Fibroblast of skin of right quadriceps (primary cell): ENCODE results near the gene HHIPL1.
A peak's percentile ranks its signal among the peaks of the same experiment; 100 is the strongest.

Experiments used
- DNase-seq: peaks from one replicate; pipeline ENCODE4 v3.0.0-alpha.2; 2013

The HHIPL1 gene

DNA sequence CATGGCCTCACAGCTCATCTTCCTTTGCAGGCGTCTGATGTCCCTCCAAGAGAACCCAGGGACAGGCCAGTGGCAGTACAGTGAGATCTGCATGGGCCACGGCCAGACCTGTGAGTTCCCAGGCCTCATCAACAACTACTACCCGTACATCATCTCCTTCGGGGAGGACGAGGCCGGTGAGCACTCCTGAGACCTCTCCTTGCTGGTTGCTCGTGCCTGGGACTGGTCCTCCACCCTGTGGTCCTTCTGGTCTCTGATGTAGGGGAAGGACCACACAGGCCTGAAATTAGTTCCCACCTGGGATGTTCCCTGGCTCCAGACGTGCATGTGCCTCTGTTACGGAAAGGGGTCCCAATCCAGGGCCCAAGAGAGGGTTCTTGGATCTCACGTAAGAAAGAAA, 17.9 kb downstream of the HHIPL1 start:
- no peak for DNase-seq

GRCh38 chr14:99663386-99664057, 18.6 kb downstream of the HHIPL1 start:
- no peak for DNase-seq

GRCh38 chr14:99664058-99664936, 19.4 kb downstream of the HHIPL1 start:
- DNase-seq, result no peak

GRCh38 chr14:99664937-99665273, 20.0 kb downstream of the HHIPL1 start:
- DNase-seq, result no peak

GRCh38 chr14:99666533-99666932, 21.6 kb downstream of the HHIPL1 start:
- DNase-seq, result no peak

GRCh38 chr14:99667045-99667444, 22.1 kb downstream of the HHIPL1 start:
- no peak for DNase-seq

GRCh38 chr14:99667821-99668220, 22.9 kb downstream of the HHIPL1 start:
- no peak for DNase-seq

GRCh38 chr14:99668307-99669295, 23.7 kb downstream of the HHIPL1 start:
- DNase-seq, result no peak

DNA sequence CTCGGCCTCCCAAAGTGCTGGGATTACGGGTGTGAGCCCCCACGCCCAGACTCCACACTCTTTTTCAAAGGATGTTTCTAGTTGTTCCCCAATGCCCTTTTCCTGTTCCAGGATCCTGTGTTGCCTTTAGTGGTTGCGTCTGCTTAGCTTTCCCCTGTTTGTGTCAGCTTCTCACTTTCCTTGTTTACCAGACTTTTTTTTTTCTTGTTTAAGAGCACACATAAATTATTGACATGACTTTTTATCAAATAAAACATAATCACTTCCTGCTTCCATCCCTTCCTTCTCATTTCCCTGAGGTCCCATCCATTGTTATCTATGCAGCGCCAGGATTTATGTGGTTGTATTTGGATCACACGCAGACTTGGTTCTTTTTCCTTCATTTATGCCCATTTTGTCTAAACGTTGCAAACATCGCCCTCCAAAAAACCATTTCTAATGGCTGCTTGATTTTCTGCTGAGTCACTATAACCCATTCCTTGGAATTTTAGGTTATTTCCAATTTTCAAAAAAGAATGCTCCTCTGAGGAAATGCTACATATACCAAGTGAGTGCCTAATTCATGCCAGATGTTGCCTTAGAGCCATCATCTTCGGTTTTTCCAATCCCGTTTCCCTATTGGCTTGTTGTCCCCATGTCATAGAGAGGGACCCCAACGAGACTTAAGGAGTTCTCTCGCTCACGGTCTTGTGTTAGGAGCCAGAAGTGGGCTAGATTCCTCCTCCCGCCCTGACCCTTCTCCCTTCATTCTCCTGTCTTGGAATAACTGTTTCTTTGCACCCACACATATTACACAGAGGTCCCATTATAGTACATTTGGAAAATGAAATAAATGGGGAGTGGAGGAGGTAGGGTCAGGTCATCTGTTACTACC, 25.7 kb downstream of the HHIPL1 start:
- peak; percentile 59 for DNase-seq

- no peak for DNase-seq
Observed at GRCh38 chr14:99671235-99672224, 26.6 kb downstream of the HHIPL1 start.

- DNase-seq, result no peak
Observed at GRCh38 chr14:99672506-99673304, 27.8 kb downstream of the HHIPL1 start.

DNA sequence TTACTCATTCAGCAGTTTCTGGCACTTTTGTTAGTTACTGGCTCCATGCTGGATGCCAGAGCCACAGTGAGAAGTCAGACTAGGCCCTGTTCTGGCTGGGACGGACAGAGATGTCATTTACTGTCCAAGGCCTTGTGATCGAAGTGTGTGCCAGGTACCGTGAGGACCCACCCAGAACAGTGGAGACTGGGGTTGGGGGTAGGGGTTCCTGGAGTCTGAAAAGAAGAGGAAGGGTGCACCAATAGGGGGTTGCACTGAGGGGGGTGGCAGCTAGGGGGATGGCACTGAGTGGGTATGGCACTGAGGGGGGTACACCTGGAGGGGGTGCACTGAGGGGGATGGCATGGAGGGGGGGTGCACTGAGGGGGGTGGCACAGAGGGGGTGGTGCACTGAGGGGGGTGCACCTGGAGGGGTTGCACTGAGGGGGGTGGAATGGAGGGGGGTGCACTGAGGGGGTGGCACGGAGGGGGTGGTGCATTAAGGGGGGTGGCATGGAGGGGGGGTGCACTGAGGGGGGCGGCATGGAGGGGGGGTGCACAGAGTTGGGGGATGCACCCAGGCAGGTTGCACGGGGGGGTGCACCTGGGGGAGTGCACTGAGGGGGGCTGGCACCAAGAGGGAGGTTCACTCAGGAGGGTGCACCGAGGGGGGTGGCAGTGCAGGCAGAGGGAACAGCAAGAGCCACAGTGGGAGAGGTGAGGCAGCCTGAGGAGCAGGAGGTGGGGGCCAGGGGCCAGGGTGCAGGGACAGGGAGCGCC, 28.6 kb downstream of the HHIPL1 start:
- no peak for DNase-seq

DNA sequence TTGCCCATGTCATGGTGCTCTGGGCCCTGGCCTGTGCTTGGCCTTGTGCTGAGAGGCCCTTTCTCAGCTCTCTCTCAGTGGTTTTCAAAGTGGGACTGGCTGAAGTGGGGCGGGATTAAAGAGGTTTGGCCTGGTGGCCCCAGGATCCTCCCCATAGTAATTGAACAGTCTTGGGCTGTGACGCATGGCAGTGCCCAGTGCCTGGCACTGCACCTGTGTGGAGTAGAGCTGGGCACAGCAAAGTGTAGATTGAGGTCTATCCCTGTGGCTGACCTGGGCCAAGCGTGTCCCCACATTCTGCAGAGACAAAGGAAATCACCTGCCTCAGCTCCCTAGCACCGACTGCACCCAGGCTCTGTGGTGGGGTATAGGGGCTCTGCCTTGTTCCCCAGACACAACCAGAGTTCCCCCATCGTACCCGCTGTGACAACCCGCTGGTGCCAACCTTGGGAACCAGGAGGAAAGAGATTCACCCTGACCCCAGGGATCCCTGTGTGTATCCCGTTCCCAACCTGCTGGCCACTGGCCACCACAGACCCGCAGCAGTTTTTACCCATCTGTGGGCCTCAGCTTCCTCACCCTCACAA, 29.2 kb downstream of the HHIPL1 start:
- DNase-seq, result no peak

DNA sequence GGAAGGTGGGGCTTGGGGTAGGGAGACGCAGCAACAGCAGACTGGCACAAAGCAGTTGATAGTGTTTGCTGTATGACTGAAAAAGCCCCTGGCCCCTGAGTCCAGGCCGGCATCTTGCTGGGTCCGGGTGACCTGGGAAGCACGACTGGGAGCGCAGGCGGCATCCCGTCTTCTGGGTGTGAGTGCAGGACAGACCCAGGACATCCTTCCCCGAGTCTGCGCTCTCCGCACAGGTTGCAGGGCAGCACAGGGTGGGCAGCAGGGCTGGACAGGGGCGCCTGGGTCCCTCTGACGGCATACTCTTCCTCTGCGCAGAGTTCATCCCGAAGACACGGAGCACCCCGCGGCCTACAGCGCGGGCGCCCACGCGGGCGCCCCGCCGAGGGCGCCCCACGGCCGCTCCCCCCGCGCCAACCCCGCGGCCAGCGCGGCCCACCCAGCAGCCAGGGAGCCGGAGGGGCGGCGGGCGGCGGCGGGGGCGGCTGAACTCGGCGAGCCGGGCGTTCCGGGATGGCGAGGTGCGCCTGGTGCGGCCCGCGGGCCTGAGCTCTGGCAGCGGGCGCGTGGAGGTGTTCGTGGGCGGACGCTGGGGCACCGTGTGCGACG, 29.9 kb downstream of the HHIPL1 start:
- no peak for DNase-seq

- no peak for DNase-seq
Observed at GRCh38 chr14:99675382-99675835, 30.5 kb downstream of the HHIPL1 start.

- DNase-seq, result no peak
Observed at GRCh38 chr14:99675951-99676350, 31.0 kb downstream of the HHIPL1 start.

GRCh38 chr14:99676657-99677056, 31.7 kb downstream of the HHIPL1 start:
- DNase-seq, result no peak
